ENCODE measurements around the gene SIGLEC12.
"Not testable (repeated sequence)": the region's sequence is repeated elsewhere in the genome, so short reads cannot be mapped to it uniquely, and the experiment has no call there.

Gene SIGLEC12

DNA sequence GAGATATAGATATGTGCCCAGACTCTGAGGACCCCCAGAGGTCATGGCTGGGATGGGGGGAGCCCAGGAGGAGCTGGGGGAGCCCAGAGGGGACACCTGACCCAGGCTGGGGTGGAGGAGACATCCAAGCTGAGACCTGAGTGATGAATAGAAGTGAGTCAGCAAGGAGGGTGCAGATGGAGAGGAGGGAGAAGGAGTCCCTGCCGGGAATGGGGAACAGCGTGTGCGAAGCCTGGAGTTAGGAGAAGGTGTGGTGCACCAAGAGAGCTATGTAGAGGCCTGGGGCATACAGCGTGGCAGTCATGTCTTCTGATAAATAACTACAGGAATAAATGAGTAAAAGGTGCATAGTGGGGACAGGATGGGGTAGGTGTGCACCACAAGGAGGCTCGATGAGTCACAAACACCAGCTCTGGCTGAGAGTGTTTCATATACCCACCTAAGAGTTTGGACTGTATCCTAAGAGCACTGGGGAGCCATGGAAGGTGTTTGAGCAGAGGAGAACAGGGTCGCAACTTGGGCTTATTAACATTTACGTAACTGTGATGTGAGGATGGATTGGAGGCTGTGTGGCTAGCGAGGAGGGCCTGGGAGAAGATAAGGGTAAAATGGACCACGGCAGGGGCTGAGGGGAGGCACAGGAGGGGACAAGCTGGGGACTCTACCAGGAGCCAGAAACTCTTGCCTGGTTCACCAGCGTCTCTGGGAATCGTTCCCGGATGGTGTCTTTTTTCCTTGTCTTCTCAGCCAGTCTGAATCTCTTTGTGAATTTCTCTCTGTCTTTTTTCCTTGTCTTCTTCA lies 21.9 kb downstream of the SIGLEC12 start:
- DNase-seq, result no peak

DNA sequence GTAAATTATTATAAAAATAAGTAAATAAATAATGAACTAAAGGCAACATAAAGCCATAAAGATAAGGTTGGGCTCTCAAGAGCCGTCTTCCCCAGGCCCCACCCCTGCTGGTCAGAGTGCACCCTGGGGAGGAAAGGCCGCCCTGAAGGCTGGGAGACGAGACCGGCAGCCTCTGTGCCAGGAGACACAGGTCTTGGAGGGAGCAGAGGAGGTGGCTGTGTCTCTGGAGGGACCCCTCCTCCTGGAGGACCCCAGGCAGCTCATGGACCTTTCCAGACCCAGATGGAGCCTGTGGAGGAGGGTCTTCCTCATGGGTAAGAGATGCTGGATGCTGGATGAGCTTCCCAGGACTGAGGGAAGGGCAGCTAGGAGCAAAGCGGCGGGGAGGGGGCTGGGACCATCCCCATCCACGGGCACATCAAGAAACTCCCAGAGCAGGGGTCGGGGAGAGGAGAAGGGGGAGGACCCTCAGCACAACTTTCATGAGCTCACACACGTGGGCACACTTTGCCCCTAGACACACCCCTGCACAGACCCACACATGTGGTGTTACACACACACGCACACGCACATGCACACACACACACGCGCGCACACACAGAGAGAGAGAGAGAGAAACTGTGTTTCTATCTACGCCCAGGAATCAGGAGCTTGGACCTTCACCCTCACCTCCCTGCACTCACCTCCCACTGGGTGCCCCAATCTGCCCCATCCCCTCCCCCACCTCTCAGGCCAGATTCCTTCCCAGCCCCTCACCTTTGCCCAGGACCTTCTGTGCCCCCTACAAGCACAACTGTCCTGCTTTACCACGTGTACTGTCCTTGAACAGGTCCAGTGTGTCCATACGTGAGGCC lies 23.0 kb downstream of the SIGLEC12 start, which contains the start of gene CEACAM18:
Gene CEACAM18, plus strand, starts transcription at position 159 of the 854 bp plus-strand sequence.
- no peak for DNase-seq

DNA sequence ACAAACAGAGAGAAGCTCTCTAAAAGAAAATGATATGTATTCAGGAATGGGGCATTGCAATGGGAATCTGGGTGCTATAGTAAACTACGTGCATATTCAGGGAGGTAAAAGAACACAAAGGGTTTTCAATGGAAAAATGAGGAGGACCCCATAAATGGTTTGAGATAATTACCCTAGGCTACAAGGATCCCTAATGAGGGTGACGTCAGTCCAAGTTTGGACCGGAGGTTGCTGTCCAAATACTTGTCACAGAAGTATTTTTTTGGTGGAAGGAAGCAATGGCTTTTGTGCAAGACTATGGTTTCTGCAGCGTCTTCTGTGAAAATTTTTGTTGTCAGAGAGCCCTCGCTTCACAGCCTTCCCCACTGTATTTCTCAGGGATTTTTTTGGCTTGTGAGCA lies 24.3 kb downstream of the SIGLEC12 start:
- no peak for DNase-seq

DNA sequence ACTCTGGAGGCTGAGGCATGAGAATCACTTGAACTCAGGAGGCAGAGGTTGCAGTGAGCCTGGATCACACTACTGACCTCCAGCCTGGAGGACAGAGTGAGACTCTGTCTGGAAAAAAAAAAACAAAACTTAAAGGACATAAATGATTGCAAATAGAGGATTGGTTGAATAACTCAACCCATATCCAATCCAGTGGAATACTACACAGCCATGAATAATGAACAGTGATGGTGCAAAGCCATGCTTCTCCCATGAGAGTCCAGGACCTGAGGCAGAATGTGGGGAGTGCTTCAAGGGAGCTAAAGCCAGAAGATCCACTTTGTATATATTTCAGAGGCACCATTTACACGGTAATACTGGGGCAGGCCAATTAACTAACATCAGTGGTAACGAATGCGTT lies 25.4 kb downstream of the SIGLEC12 start:
- no peak for DNase-seq

DNA sequence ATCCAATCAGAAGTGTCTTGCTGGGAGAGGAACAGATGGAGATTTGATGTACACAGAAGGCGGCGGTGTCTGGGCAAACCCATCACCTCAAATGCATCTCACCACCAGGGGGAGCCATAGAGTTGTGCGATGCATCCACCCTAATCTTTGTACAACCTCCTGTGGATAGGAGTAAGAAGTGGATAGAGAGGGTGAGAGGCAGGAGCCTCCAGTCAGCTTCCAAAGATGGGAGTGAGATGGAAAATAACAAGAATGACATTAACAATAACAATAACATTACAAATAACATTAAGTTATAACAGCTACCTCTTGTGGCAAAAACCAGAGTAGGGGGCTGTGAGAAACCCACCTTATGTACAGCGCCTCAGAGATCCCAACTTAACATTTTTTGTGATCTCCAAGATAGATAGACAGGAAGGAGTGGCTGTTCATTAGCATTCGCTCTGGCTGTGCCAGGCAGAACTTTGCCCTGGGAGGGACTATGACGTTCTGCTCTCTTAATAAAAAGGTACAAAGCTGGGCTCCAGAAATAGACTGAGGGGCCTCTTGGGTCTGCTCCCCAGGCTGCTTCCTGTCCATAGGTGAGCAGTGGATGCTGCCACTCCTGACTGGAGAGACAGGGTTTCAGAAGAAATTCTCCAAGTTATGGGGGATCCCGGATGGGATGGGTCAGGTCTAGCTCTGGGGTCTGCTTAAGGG lies 28.4 kb downstream of the SIGLEC12 start:
- peak; percentile 71 for DNase-seq

DNA sequence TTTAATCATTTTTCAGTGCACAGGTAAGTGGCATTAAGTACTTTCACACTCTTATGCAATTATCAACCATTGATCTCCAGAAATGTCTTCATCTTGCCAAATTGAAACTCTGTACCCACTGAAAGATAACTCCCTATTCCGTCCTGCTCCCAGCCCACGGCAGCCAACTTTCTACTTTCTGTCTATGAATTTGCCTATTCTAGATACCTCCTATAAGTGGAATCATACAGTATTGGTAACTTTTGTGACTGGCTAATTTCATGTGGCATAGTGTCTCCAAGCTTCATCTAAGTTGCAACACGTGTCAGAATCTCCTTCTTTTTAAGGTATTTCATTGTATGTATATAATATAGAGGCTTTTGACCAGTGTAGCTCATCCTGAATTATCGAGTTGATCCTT lies 29.0 kb downstream of the SIGLEC12 start:
- DNase-seq, result no peak

DNA sequence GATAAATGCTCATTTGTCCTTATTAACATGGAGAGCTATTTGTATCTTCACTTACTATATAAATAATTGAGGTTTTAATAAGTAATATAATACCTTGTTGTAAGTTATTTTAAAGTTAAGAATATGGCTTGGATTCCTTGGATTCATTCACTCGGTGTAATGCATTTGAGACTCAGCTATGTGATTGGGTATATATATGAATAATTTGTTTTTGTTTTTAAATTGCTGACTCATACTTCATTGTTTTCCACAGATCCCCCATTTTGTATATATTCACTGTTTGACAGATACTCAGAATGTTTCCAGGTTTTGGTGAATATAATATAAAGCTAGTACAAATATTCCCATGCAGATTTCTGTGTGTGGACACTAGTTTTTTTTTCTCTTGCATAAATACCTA lies 30.1 kb downstream of the SIGLEC12 start:
- no peak for DNase-seq

DNA sequence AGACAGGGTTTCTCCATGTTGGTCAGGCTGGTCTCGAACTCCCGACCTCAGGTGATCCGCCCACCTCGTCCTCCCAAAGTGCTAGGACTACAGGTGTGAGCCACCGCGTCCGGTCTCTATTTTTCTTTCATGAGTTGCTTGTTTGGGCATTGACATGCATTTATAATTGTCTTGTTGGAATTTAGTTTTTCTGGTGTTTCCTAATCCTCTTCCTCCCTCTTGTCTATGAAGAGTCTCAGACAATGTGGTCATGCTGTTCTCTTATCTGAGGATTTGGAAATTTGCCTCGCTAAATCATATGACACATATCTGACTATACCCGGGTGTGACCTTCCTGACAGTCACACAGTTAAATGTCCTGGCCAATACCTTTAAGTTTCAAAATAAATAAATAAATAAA lies 30.6 kb downstream of the SIGLEC12 start:
- no peak for DNase-seq

DNA sequence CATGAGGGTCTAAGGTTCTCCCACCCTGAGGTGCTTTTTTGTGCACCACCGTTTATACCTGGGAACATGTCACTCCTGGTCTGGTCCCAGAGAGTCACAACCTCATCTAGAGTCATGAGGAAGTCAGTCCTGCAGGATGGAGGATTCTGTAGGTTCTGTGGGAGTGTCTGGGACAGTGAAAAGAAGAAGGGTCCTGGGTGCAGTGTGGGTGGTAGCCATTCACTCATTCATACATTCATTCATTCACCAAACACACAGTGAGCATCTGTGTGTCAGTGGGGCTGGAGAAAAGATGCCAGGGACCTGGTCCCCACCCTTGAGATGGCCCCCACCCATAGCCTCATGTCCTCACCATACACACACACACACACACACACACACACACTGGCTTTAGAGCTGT lies 32.0 kb downstream of the SIGLEC12 start:
- DNase-seq, result no peak

DNA sequence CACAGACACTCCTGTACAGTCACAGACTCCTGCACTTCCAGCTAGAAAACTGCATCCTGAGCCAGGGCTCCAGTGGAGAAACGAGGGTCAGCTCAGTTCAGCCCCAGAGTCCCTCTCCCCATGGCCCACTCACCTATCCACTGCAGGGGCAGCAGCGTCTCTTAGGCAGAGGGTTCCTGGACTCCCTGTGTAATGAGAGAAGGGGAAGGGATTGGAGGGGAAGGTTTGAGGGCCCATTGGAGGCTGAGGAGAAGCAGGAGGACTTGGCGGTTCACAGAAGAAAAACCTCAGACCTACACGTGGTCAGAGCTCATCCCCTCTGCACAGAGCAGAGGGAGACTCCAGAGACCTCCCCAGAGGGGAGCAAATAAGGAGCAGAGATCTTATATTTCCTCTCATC lies 32.4 kb downstream of the SIGLEC12 start:
- DNase-seq, result no peak

DNA sequence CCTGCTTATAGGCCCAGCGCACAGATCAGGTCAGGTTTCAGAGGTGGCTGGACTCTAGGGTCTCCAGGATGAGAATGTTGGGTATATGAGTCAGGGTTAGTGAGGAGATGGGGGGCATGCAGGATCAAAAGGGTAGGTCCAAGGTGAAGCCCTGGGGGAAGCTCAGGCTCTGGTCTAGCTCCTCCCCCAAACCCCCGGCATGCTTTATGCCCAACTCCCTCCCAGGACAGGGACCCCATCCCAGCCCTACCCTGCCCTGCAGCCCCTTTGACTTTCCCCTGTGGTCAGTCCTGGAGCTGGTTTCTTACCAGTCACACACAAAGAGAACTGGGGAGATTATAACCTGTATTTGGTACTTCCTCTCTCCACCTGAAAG lies 33.1 kb downstream of the SIGLEC12 start:
- no peak for DNase-seq

DNA sequence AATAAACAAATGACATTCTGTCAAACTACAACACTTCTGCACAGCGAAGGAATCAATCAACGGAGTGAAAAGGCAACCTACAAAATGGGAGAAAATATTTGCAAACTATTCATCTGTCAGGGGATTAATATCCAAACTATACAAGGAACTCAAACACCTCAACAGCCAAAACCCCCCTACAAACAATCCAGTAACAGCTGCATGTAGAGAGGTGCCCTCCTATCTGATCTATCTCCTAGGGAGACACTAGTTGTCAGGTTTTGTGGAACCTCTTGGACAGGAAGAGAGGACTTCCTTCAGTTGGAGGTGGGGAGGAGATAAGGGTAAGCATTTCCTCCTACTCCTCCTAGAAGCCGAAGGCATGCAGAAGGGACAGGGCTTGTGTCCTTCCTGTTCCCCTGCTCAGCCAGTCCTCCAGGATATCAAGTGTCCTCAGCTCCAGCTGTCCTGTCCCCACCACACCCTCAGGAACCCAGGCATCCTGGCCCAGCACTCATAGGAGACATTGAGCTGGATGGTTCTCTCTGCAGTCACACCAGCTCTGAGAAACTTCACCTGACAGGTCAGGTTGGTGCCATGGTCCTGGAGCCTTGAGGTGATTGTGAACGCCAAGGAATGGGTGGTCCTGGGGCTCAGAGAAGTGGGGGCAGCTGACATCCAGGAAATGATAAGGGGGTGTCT lies 33.6 kb downstream of the SIGLEC12 start:
- DNase-seq, result no peak

DNA sequence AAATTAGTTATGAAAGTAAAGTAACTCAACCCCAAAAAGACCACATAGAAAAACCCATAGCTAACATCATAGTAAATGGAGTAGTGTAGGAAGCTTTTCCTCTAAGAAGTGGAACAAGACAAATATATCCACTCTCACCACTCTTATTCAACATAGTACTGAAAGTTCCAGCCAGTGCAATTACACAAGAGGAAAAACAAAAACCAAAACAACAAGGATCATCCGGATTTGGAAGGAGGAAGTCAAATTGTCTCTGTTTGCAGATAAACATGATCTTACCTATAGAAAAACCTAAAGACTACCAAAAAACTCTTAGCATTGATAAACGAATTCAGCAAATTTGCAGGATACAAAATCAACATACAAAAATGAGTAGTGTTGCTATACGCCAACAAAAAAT lies 34.9 kb downstream of the SIGLEC12 start:
- no peak for DNase-seq

DNA sequence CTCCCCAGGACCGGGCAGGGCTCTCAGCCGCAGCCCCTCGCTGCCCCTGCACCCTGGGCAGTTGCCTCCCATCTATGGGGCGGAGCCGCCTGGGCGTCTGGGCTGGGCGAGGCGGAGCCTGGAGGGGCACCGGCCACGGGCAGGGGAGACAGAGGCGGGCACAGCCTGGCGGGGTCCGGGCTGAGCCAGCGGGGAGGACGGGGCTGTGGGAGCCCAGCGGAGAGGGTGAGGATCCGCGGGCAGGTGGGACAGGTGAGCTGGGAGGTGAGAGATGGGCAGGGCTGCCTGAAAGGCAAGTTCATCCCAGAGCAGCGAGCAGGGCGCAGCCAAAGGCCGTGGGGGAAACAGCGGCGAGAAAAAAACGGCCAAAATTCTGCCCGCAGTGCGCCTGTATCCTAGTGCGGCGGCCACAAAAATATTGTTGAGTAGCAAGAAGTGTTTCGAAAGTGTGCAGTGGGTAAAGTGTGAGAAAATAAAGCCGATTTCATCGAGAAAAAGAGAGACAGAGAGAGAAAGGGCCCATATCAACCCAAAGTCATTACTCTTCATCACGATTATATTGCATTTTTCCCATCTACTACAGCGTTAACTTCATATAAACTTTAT lies 37.5 kb downstream of the SIGLEC12 start:
- DNase-seq, result not testable (repeated sequence)

DNA sequence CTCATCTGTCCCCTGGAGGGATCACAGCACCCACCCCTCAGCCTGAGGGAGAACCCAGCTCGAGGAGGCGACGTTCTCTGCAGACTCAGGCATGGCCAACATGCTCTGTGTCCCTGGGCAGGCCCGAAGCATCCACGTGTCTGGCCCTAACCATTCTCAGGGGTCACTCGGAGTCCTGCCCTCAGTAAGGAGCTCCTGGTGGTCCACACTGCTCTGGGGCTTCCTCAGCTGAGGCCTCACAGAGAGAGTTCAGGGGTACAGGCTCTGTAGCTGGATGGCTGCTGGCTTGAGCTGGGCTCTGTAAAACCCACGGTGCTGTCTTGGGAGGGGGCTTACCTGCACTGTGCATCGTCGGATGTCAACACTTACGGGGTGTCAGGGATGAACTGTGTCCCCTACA lies 38.9 kb downstream of the SIGLEC12 start:
- no peak for DNase-seq

DNA sequence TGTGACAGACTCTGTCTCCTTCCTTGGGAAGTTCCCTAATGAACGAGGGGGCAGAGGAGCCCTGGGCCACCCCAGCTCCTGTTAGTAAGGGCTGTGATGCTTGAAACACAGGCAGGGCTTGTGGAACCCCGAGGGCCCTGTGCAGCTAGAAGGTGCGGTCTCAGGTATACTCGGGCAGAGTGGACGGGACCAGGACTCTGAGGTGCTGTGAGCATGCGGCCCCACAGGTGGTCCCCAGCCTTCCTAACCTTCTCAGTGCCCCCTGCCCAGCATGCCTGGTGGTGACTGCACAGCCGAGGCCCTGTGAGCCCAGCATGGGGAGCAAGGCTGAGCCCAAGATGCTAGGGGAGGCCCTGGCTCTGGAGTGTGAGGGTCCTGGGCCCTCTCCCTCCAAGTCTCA lies 39.3 kb downstream of the SIGLEC12 start:
- DNase-seq, result no peak

DNA sequence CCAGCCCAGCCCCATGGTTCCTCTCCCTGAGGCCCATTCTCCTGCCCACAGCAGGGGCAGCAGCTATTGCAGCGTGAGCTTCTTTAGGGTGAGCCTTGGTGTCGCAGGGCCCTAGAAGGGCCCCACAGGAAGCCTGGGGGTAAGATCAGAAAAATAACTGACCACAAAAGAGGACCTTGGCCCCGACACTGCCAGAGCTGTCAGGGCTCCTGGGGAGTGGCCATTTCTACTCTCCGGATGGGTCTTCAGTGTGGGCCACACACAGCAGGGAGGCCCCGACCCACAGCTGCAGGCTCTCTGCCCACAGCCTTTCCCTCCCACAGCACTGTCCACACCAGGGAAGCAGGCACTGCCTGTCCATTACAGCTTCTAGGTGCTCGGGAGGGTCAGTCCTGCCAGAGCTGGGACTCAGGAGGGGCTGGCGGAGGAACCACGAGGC lies 39.9 kb downstream of the SIGLEC12 start:
- DNase-seq, result no peak

DNA sequence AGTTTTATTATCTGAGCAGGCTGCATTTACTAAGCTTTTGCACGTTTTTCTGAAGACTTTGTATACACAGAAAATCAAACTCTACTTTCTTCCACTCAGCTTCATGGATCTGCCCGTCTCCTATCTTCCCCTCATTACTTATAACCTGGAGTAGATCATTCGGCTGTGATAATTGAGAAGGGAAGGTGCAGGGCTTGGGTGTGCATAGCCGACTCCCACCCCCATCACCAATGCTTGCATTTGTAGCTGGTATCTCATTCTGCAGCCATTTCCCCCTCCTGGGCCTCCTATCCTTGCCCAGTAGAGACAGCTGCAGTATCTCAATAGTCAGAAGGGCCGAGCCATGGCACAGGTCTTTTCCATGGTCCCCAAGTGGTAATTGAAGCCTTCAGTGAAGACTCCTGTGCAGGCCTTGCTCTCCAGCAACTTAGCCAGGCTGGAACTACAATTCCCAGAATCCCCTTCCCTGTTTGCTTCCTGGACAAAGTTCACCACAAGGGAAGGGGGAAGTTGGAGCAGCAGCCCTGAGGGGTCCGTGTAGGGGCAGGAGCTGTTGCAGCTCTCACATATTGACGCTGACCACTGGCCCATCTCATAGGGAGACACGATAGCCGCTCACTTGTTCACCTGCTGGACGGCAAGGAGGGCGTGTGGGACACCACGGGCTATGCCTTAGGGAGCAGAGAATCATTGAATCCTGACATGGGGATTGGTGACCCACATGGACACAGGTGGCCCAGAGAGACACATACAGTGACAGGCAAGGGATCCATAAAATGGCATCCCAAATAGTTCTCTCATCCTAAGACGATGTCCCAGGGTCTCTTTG lies 41.2 kb downstream of the SIGLEC12 start:
- no peak for DNase-seq

DNA sequence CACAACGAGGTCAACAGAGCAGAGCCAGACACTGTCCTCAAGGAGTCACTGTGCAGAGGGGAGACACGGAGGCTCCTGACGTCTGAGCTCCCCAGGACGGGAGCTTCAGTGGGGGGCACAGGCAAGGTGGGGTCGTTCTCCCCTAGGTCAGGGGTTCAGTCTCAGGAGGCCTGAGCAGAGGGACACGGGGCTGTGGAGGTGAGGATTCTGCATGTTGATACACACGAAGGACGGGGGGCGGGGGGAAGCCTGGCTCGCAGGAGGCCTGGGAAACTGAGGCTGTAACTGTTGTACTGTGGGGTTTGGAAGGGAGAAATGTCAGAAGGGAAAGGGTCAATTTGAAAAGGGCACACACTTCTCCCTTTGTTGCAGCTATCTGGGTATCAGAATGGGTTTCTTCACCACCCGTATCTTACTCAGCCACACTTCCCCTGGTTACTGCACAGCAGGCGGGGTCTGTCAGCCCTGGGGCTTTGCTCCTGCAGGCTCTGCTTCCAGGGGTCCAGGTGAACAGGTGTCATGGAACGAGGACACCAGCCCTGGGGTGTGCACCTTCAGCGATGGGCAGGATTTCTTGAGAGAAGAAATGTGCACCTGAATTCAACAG lies 42.6 kb downstream of the SIGLEC12 start:
- DNase-seq, result no peak

DNA sequence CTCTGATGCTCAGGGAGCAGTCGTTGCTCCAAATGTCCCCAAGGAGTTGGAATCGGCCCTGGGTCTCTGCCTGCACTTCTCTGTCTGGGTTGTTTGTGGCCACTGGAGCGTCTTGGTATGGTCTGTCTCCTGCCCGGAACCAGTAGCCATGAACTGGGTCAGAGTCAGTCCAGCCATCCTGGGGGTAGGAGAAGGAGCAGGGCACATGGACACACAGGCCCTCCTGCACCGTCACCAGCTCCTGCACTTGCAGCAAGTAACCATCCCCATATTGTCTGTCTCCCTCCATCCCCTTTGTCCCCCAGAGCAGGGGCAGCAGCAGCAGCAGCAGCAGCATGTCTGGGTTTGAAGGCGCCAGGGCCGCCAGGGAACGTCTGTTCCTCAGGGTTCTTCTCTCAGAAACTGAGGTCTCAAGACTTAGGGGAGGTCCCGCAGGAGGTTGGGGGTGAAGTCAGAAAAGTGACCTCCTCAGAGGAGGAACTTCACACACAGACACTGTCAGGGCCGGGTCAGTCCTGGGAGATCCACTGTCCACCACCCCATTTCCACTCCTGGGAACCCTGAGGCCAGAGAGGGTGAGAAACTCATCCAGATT lies 43.5 kb downstream of the SIGLEC12 start, which contains the start of gene SIGLEC8:
Gene SIGLEC8, minus strand, starts transcription at position 404 of the 595 bp plus-strand sequence. Its CDS starts 67 bp downstream, at position 337.
- DNase-seq, result no peak

Measured in CD4-positive, alpha-beta T cell treated with Interleukin-21 for 1 hour (primary cell).